Mesenteric fat pad (tissue), 1 donor: Measurements from ENCODE around the gene SV2C. TPM values are rescaled to one million over a fixed set of nuclear protein-coding genes. Genes with fewer than 3 reads are reported as not detected.

Experiments
- DNase-seq: peaks from one replicate; pipeline ENCODE4 v3.0.0-alpha.2; 2020; ENCODE audit warnings: low spot score
- total RNA-seq: library from RNA; stranded (reverse); fragmentation: NEBNext Ultra II Directional; extraction: Animal tissue kit (Norgen Biotek cat#: 25700); gene quantifications from one replicate; pipeline ENCODE4 v1.2.1, GENCODE V29; 2021
- donor health status: DM: yes; HTN: yes; CAD: no.

The SV2C gene
- total RNA-seq, 1 donor from 2014 or later = not detected

- DNase-seq = no peak
Observed at GRCh38 chr5:76376148-76376865, 293.1 kb downstream of the SV2C start.

- DNase-seq = no peak
Observed at GRCh38 chr5:76376866-76377230, 293.7 kb downstream of the SV2C start.

GRCh38 chr5:76378355-76378754 lies 295.2 kb downstream of the SV2C start:
- DNase-seq = no peak

GRCh38 chr5:76379316-76379715 lies 296.1 kb downstream of the SV2C start:
- no peak for DNase-seq

GRCh38 chr5:76379855-76380254 lies 296.7 kb downstream of the SV2C start:
- DNase-seq = no peak

GRCh38 chr5:76380346-76381066 lies 297.3 kb downstream of the SV2C start:
- DNase-seq = no peak

GRCh38 chr5:76383126-76383832 lies 300.1 kb downstream of the SV2C start:
- DNase-seq = no peak

- DNase-seq = no peak
Observed at GRCh38 chr5:76384189-76384588, 301.0 kb downstream of the SV2C start.

GRCh38 chr5:76384705-76385104 lies 301.5 kb downstream of the SV2C start:
- DNase-seq = no peak

- DNase-seq = no peak
Observed at GRCh38 chr5:76385540-76385939, 302.4 kb downstream of the SV2C start.

- no peak for DNase-seq
Observed at GRCh38 chr5:76386360-76386759, 303.2 kb downstream of the SV2C start.

GRCh38 chr5:76388236-76388635 lies 305.1 kb downstream of the SV2C start:
- no peak for DNase-seq

- no peak for DNase-seq
Observed at GRCh38 chr5:76388791-76389512, 305.8 kb downstream of the SV2C start.

- DNase-seq = no peak
Observed at GRCh38 chr5:76389513-76390154, 306.5 kb downstream of the SV2C start.

GRCh38 chr5:76391014-76391413 lies 307.8 kb downstream of the SV2C start:
- DNase-seq = no peak

- DNase-seq = no peak
Observed at GRCh38 chr5:76393035-76393680, 310.0 kb downstream of the SV2C start.

- DNase-seq = no peak
Observed at GRCh38 chr5:76397200-76397599, 314.0 kb downstream of the SV2C start.

GRCh38 chr5:76399268-76399667 lies 316.1 kb downstream of the SV2C start:
- DNase-seq = no peak

- DNase-seq = no peak
Observed at GRCh38 chr5:76400466-76400865, 317.3 kb downstream of the SV2C start.

- DNase-seq = no peak
Observed at GRCh38 chr5:76401801-76402250, 318.6 kb downstream of the SV2C start.
